K562 (cell line): ENCODE measurements around the gene CDH12. TPM values are rescaled to one million over a fixed set of nuclear protein-coding genes. Genes with fewer than 3 reads are reported as not detected.

Source experiments
- ATAC-seq: fragments of 200-7000 bp; cut with Tn5 transposase; 3 replicates; pipeline ENCODE4 v1.9.1; 2020; ENCODE audit warnings: moderate library complexity
- BruUV-seq: library from RNA; stranded (reverse); fragments of 400-500 nt; replicated peaks from 2 replicates; lab custom pipeline; 2021; lab: Mats Ljungman, UMichigan
- CTCF ChIA-PET: fragments of 300-600 bp; formaldehyde crosslinking; extraction: SDS; loops from one replicate; lab custom pipeline; 2021; ENCODE audit warnings: low intra/inter-chr PET ratio; lab: Yijun Ruan, JAX
- POLR2A ChIA-PET: fragments of 300-600, 350-650 bp; sonication (Branson Sonifier 250); formaldehyde crosslinking; extraction: SDS; loops from one replicate; lab custom pipeline; 2021; ENCODE audit warnings: antibody characterized with exemption, inconsistent platforms; lab: Yijun Ruan, JAX
- DNase-seq, 4 experiments: peaks; one replicate each; pipeline versions ENCODE4 v3.0.0 to v3.0.0-alpha.2; 2011 to 2018; ENCODE audit warnings: low spot score in 3 of 4, mixed read lengths in 3 of 4; ENCODE audit errors: extremely low read depth in 1 of 4
- FAIRE-seq: peaks from 2 replicates; lab custom pipeline; 2011; peaks lifted over from hg19 to GRCh38; lab: Jason Lieb, UNC
- H2AFZ ChIP-seq: 2 replicates; pipeline ENCODE4 v1.6.0; 2011; ENCODE audit warnings: low read depth, low read length, control low read depth, inconsistent platforms
- H3K27ac ChIP-seq: fragments of 200-600 bp; 3 replicates; pipeline ENCODE4 v1.8.0; 2011; ENCODE audit warnings: low read depth, mild to moderate bottlenecking, control low read depth, inconsistent platforms, low read length, moderate library complexity, mixed read lengths; ENCODE audit errors: extremely low read depth
- H3K27me3 ChIP-seq, 2 experiments: fragments of 300-600 bp in 1 of 2; 2 replicates in 1 of 2; 3 replicates in 1 of 2; pipeline versions ENCODE4 v1.6.0 to v1.8.0; 2011; ENCODE audit warnings: inconsistent platforms in 2 of 2, low read length in 2 of 2, mild to moderate bottlenecking in 1 of 2, mixed read lengths in 1 of 2, moderate library complexity in 1 of 2; ENCODE audit not compliant: control insufficient read depth in 2 of 2, insufficient read depth in 2 of 2
- H3K36me3 ChIP-seq: fragments of 300-600 bp; 3 replicates; pipeline ENCODE4 v1.8.0; 2011; ENCODE audit warnings: mild to moderate bottlenecking, low read length, inconsistent platforms; ENCODE audit not compliant: control insufficient read depth, insufficient read depth
- H3K4me1 ChIP-seq, 2 experiments: fragments of 200-600 bp in 1 of 2; replicated peaks in 1 of 2; 2 replicates in 1 of 2; 3 replicates in 1 of 2; pipeline versions ENCODE4 v1.5.1 to v1.8.0; 2011; ENCODE audit warnings: inconsistent platforms in 2 of 2, low read length in 2 of 2, mild to moderate bottlenecking in 1 of 2, mixed read lengths in 1 of 2, moderate library complexity in 1 of 2; ENCODE audit not compliant: control insufficient read depth in 2 of 2, insufficient read depth in 2 of 2
- H3K4me2 ChIP-seq: 2 replicates; pipeline ENCODE4 v1.6.1; 2011; ENCODE audit warnings: low read length, control low read depth, inconsistent platforms, mixed read lengths; ENCODE audit not compliant: insufficient read depth
- H3K4me3 ChIP-seq: fragments of 200-600 bp; sonication (generic), shearing (Covaris generic); 2 replicates; pipeline ENCODE4 v1.5.1; 2016; ENCODE audit warnings: control low read depth, inconsistent platforms
- H3K79me2 ChIP-seq: fragments of 200-600 bp; 3 replicates; pipeline ENCODE4 v1.8.0; 2011; ENCODE audit warnings: low read length, inconsistent platforms; ENCODE audit not compliant: control insufficient read depth, insufficient read depth
- H3K9ac ChIP-seq, 2 experiments: 2 replicates each; pipeline versions ENCODE4 v1.6.0 to v1.6.1; 2011; ENCODE audit warnings: low read depth in 2 of 2, low read length in 2 of 2, control low read depth in 1 of 2, inconsistent platforms in 1 of 2, mild to moderate bottlenecking in 1 of 2, mixed read lengths in 1 of 2; ENCODE audit not compliant: insufficient read depth in 1 of 2
- H3K9me1 ChIP-seq: one replicate; pipeline ENCODE4 v1.6.0; 2011; ENCODE audit warnings: inconsistent platforms, mild to moderate bottlenecking, low read length, moderate library complexity; ENCODE audit not compliant: control insufficient read depth, insufficient read depth
- H3K9me3 ChIP-seq: replicated peaks from 2 replicates; pipeline ENCODE4 v1.5.1; 2011; ENCODE audit warnings: low read depth, low read length, inconsistent platforms; ENCODE audit not compliant: control insufficient read depth, insufficient read depth
- H4K20me1 ChIP-seq: replicated peaks from 2 replicates; pipeline ENCODE4 v1.6.1; 2011; ENCODE audit warnings: low read length, inconsistent platforms, mixed read lengths; ENCODE audit not compliant: control insufficient read depth, insufficient read depth
- CEBPZ ChIP-seq: fragments of 150-350 bp; IDR thresholded peaks from 2 replicates; pipeline ENCODE4 v1.6.1; 2014; ENCODE audit warnings: low read depth, mild to moderate bottlenecking, low read length, borderline replicate concordance
- CHCHD3 ChIP-seq: fragments of 250-450 bp; sonication (Bioruptor Pico); IDR thresholded peaks from 2 replicates; pipeline ENCODE4 v2.1.2; 2022; ENCODE audit warnings: mild to moderate bottlenecking
- FOXA3 ChIP-seq, 2 experiments: fragments of 450-650 bp in 1 of 2; sonication (generic) in 1 of 2; formaldehyde crosslinking; IDR thresholded peaks in 1 of 2; conservative IDR thresholded peaks in 1 of 2; 2 replicates each; pipeline versions ENCODE4 v1.4.0 to v1.8.0; 2020 to 2022; ENCODE audit warnings: mild to moderate bottlenecking in 2 of 2, missing genetic modification reagents in 1 of 2
- GATAD2B ChIP-seq: fragments of 450-650 bp; IDR thresholded peaks from 2 replicates; pipeline ENCODE4 v1.6.1; 2017; ENCODE audit warnings: mild to moderate bottlenecking, borderline replicate concordance
- HDAC1 ChIP-seq, 2 experiments: fragments of 450-650 bp; IDR thresholded peaks; 2 replicates each; pipeline ENCODE4 v1.6.1; 2016 to 2017; ENCODE audit warnings: inconsistent platforms in 1 of 2, mild to moderate bottlenecking in 1 of 2, moderate library complexity in 1 of 2
- HIVEP1 ChIP-seq: fragments of 250-450 bp; sonication (Bioruptor Pico); IDR thresholded peaks from 2 replicates; pipeline ENCODE4 v1.4.0; 2020; ENCODE audit warnings: mild to moderate bottlenecking
- KAT2B ChIP-seq: IDR thresholded peaks from one replicate; pipeline ENCODE4 v1.6.1; 2012; ENCODE audit warnings: low read depth, mild to moderate bottlenecking, control low read depth, inconsistent platforms, low read length, moderate library complexity
- MBD2 ChIP-seq: sonication (generic); IDR thresholded peaks from 2 replicates; pipeline ENCODE4 v1.6.1; 2016; ENCODE audit warnings: low read depth, borderline replicate concordance
- MXI1 ChIP-seq: IDR thresholded peaks from 2 replicates; pipeline ENCODE4 v1.6.1; 2011; ENCODE audit warnings: low read depth, mild to moderate bottlenecking, improper control_type of control experiment, low read length
- SMC3 ChIP-seq: conservative IDR thresholded peaks from 2 replicates; pipeline ENCODE4 v1.6.1; 2011; ENCODE audit warnings: low read depth, low read length, improper control_type of control experiment; ENCODE audit not compliant: insufficient read depth
- SREBF2 ChIP-seq: sonication (generic); formaldehyde crosslinking; IDR thresholded peaks from 2 replicates; pipeline ENCODE4 v1.4.0; 2020; ENCODE audit warnings: mild to moderate bottlenecking, missing genetic modification reagents
- ZNF445 ChIP-seq: fragments of 250-450 bp; sonication (Bioruptor Pico); IDR thresholded peaks from 2 replicates; pipeline ENCODE4 v1.4.0; 2020; ENCODE audit warnings: low read depth, mild to moderate bottlenecking, moderate library complexity
- WGBS: fragments of 100-300 bp; shearing (Covaris generic); methylation state at CpG from one replicate; pipeline ENCODE4 v1.1.6; 2016; ENCODE audit warnings: low coverage, mixed read lengths; ENCODE audit not compliant: insufficient coverage; ENCODE audit errors: missing lambda C conversion rate; 5-methylcytosine and 5-hydroxymethylcytosine counted together
- in situ Hi-C: fragments of 300-500 bp; cut with MboI; formaldehyde crosslinking; loops from 4 replicates; pipeline ENCODE4 v1.15.0; 2018; ENCODE audit warnings: inconsistent platforms, mixed read lengths
- intact Hi-C: fragments of 100-400 bp; cut with micrococcal nuclease; formaldehyde crosslinking; loops from 2 replicates; pipeline ENCODE4 v1.14.2; 2022
- polyA plus RNA-seq, 8 experiments: library from polyadenylated mRNA; depleted of rRNA in 4 of 8; stranded (reverse) in 5 of 8; unstranded in 3 of 8; fragments of >200 nt; fragmentation: Nextera tagmentation in 2 of 8; fragmentation: Illumina TruSeq in 1 of 8; extraction: Ambion mirVana in 2 of 8; extraction: Trizol in 1 of 8; gene quantifications; 2 replicates each; pipeline versions ENCODE4 v1.2.1 to v1.2.3, GENCODE V29; 2011 to 2014; ENCODE audit warnings: inconsistent platforms in 1 of 8, missing spikeins in 1 of 8
- total RNA-seq, 7 experiments: library from RNA; depleted of rRNA in 6 of 7; stranded (reverse); fragments of >200 nt in 6 of 7; fragmentation: Illumina TruSeq in 2 of 7; extraction: Trizol in 2 of 7; gene quantifications; 2 replicates each; pipeline versions ENCODE4 v1.2.1 to v1.2.3, GENCODE V29; 2011 to 2021; ENCODE audit warnings: low replicate concordance in 1 of 7

Gene CDH12
- total and polyA plus RNA-seq, 9 of the 15 experiments (the other 6 are each of a cell fraction or from before 2014, with no cell fraction given): 0.03 to 1.7 (median 0.37) TPM

DNA sequence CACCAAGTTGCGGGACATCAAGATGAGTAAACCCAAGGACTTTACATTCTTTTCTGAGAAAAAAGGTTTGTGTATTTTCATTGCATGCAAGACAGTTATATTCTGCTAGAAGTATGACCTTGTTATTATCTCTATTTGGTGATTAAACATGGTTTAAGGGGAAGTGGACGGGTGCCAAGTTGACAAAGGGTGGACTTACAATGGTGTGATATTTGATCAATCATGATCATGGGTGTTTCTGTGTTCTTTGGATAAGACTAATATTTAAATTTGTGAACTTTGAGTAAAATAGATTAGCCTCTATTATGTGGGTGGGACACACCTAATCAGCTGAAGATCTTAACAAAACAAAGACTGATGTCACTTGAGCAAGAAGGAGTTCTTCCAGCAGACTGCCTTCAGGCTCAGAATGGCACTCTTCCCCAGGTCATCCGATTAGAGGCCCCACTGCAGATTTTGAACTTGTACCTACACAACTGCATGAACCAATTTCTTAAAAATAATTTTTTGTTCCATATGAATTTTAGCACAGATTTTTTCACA is 782.9 kb downstream of the CDH12 start:
- POLR2A ChIA-PET: no interaction called here
- in situ Hi-C loops: no loop called here
- no TSS peak for BruUV-seq
- CTCF ChIA-PET: no interaction called here
- H3K9ac ChIP-seq: no peak overlapping the region
- no peaks in the 10 kb centered on the region for H4K20me1 ChIP-seq
- H3K4me2 ChIP-seq: no peak overlapping the region
- TF ChIP-seq KAT2B (no peak), HDAC1 (IDR thresholded peaks at IDR 0.05) (no peak), FOXA3 (CRISPR knock-in tag; conservative IDR thresholded peaks at IDR 0.05 in 1 of 2, IDR thresholded peaks at IDR 0.05 in 1 of 2) (no peak), SMC3 (no peak), HIVEP1 (CRISPR knock-in tag) (no peak), SREBF2 (CRISPR knock-in tag) (no peak)
- DNase-seq (no peak), FAIRE-seq (no peak), ATAC-seq (no peak)
- 0 out of 2 replicates have a peak, but pooled peaks cover 2% of the 10 kb centered on the region for H3K9me3 ChIP-seq
- no peaks in the 10 kb centered on the region for H3K9me1 ChIP-seq
- H2AFZ ChIP-seq: no peak overlapping the region
- intact Hi-C loops: no loop called here
- H3K79me2 ChIP-seq: no peaks in the 10 kb centered on the region
- no peaks in the 10 kb centered on the region for H3K4me1 ChIP-seq
- no peak overlapping the region for H3K4me3 ChIP-seq
- H3K36me3 ChIP-seq: no peaks in the 10 kb centered on the region
- WGBS: 2% methylated on average over 3 of the region's 3 CpGs
- H3K27ac ChIP-seq: no peak overlapping the region
- no peaks in the 10 kb centered on the region for H3K27me3 ChIP-seq

- no peaks in the 10 kb centered on the region for H3K9me3 ChIP-seq
- H3K79me2 ChIP-seq: no peaks in the 10 kb centered on the region
- no peak for DNase-seq
- FAIRE-seq: no peak
- no peak overlapping the region for H3K4me3 ChIP-seq
- 1% methylated on average over 4 of the region's 4 CpGs for WGBS
- BruUV-seq: no TSS peak
- H3K9ac ChIP-seq: no peak overlapping the region
- H3K27ac ChIP-seq: no peak overlapping the region
- ATAC-seq: no peak
- in situ Hi-C loops (no loop called here), intact Hi-C loops (no loop called here)
- no peaks in the 10 kb centered on the region for H3K9me1 ChIP-seq
- H3K4me2 ChIP-seq: no peak overlapping the region
- H4K20me1 ChIP-seq: no peaks in the 10 kb centered on the region
- ChIA-PET POLR2A (no interaction called here), CTCF (no interaction called here)
- H3K27me3 ChIP-seq: no peaks in the 10 kb centered on the region
- no peaks in the 10 kb centered on the region for H3K36me3 ChIP-seq
- no peak overlapping the region for H2AFZ ChIP-seq
- no peak for TF ChIP-seq CEBPZ
- no peak for TF ChIP-seq MXI1
- TF ChIP-seq GATAD2B: no peak
- TF ChIP-seq ZNF445: no peak
- TF ChIP-seq CHCHD3 (CRISPR knock-in tag): no peak
- no peak for TF ChIP-seq MBD2
- H3K4me1 ChIP-seq: no peaks in the 10 kb centered on the region
Observed at GRCh38 chr5:22063717-22064116, 789.4 kb downstream of the CDH12 start.
